Dendritic cell treated with granulocyte-macrophage colony-stimulating factor and Interleukin-4, amounts not matched to agents 40 ng/mL and 50 ng/mL, for 4 days (primary cell): ENCODE results near the gene TAS2R60.
"Not testable (repeated sequence)": the region's sequence is repeated elsewhere in the genome, so short reads cannot be mapped to it uniquely, and the experiment has no call there.

Source experiments
- H3K27ac Mint-ChIP-seq: one replicate; pipeline ENCODE4 v1.8.0; 2022; ENCODE audit warnings: mild to moderate bottlenecking, mixed read lengths
- H3K27me3 Mint-ChIP-seq: one replicate; pipeline ENCODE4 v1.8.0; 2022; ENCODE audit warnings: mild to moderate bottlenecking, mixed read lengths
- H3K36me3 Mint-ChIP-seq: one replicate; pipeline ENCODE4 v1.8.0; 2022; ENCODE audit warnings: low read depth, mixed read lengths
- H3K4me1 Mint-ChIP-seq: one replicate; pipeline ENCODE4 v1.8.0; 2022; ENCODE audit warnings: low read depth, mixed read lengths
- H3K4me3 Mint-ChIP-seq: one replicate; pipeline ENCODE4 v1.8.0; 2022; ENCODE audit warnings: mild to moderate bottlenecking, moderate library complexity, mixed read lengths
- H3K9me3 Mint-ChIP-seq: one replicate; pipeline ENCODE4 v1.8.0; 2022; ENCODE audit warnings: mixed read lengths
- intact Hi-C: fragments of 100-400 bp; cut with micrococcal nuclease; formaldehyde crosslinking; loops from one replicate; pipeline ENCODE4 v1.15.0; 2022

The TAS2R60 gene

DNA sequence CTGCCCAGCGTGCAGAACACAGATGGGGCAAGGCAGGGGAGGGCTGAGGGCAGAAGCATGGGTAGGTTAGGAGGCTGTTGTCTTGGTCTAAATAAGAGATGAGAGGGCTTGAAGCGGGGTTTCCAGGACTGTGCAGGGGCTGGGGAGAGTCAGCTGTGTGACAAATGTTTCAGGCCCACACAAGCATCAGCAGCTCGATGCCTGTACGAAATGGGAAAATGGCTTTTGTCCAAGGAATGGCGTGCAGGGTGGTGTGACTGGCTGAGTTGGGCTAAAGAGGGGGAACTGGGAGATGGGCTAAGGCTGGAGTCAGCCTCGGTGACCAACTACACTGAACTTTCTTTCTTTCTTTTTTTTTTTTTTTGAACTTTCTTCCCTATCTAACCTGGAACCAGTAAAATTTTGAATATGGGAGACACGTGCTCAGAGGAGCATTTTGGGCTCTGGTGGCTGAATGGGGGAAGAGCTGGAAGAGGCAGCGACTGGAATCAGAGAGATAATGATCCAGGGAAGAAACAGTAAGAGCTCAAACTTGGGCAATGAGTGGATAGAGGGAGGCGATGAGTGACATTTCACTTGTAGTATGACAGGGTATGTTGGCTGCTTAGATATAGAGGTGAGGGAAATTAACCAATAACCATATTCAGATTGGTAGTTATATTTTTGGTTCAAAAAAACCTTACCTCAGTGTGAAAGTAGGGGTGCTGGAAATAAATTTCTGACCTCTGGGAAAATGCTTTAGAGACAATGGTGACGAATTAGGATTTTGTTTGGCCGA lies 24.4 kb upstream of the TAS2R60 start:
- H3K4me1 Mint-ChIP-seq = peaks cover 19% of the 10 kb centered on the region
- no peak overlapping the region for H3K4me3 Mint-ChIP-seq
- intact Hi-C loops = loop anchor here (5.0 to 10.0 kb wide), 2 partner anchors 66 to 97 kb away; no protein-coding TSS in a partner anchor
- peak overlapping the region; percentile 19 for H3K27ac Mint-ChIP-seq
- H3K27me3 Mint-ChIP-seq = no peaks in the 10 kb centered on the region
- peaks cover 6% of the 10 kb centered on the region for H3K9me3 Mint-ChIP-seq
- H3K36me3 Mint-ChIP-seq = no peaks in the 10 kb centered on the region

DNA sequence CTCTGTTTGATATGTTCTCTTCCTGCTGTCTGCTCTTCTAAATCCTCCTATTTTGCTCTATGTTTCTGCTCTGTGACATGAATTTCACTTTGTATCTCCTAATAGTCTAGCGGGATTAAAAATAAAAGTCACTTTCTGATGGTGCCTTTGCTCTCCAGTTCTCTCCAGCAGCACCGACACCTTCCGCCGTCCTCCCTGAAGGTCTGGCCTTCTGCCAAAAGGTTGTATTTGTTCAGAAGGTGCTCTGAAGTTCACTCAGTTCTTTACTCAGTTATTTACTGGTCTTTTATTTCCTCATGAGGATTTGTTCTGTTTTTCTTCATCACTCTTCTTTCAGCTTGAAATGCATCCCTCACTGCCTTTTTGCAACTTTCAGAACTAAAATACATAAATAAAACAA lies 23.4 kb upstream of the TAS2R60 start:
- Mint-ChIP-seq H3K36me3 (no peaks in the 10 kb centered on the region), H3K27me3 (no peaks in the 10 kb centered on the region), H3K4me3 (no peak overlapping the region), H3K27ac (no peak overlapping the region), H3K9me3 (peaks cover 6% of the 10 kb centered on the region), H3K4me1 (peaks cover 12% of the 10 kb centered on the region)
- intact Hi-C loops = loop anchor here (5.0 to 10.0 kb wide), 2 partner anchors 65 to 98 kb away; no protein-coding TSS in a partner anchor

DNA sequence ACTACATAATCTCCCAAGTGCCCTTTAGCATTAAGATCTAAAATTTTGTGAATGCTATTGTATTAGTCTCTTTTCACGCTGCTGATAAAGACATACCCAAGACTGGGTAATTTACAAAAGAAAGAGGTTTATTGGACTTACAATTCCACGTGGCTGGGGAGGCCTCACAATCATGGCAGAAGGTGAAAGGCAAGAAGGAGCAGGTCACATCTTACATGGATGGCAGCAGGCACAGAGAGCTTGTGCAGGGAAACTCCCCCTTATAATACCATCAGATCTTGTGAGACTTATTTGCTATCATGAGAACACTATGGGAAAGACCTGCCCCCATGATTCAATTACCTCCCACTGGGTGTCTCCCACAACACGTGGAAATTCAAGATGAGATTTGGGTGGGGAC lies 22.6 kb upstream of the TAS2R60 start:
- H3K4me3 Mint-ChIP-seq, H3K9me3 Mint-ChIP-seq, H3K27me3 Mint-ChIP-seq, H3K36me3 Mint-ChIP-seq, H3K4me1 Mint-ChIP-seq, H3K27ac Mint-ChIP-seq, intact Hi-C loops: not testable (repeated sequence)

DNA sequence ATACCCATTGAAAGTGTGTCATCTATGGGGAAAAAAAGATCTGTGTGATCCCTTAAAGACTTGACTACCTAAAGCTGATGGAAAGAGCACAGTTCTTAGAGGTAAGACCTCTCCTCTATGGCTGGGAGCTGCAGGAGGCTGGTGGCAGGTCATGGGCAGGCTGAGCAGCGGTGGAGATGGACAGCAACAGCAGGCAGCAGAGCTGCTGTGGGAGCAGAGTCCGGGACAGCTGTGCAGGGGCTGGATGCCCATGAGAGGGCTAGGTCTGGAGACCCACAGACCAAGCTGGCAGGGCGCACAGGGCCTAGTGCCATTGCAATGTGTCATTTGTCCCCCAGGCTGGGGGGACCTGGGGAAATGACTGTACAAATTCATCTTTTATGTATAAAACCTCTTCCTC lies 21.2 kb upstream of the TAS2R60 start:
- no peaks in the 10 kb centered on the region for H3K27me3 Mint-ChIP-seq
- H3K4me1 Mint-ChIP-seq = no peaks in the 10 kb centered on the region
- H3K36me3 Mint-ChIP-seq = no peaks in the 10 kb centered on the region
- intact Hi-C loops = no loop called here
- no peak overlapping the region for H3K4me3 Mint-ChIP-seq
- H3K27ac Mint-ChIP-seq = no peak overlapping the region
- peaks cover 6% of the 10 kb centered on the region for H3K9me3 Mint-ChIP-seq

DNA sequence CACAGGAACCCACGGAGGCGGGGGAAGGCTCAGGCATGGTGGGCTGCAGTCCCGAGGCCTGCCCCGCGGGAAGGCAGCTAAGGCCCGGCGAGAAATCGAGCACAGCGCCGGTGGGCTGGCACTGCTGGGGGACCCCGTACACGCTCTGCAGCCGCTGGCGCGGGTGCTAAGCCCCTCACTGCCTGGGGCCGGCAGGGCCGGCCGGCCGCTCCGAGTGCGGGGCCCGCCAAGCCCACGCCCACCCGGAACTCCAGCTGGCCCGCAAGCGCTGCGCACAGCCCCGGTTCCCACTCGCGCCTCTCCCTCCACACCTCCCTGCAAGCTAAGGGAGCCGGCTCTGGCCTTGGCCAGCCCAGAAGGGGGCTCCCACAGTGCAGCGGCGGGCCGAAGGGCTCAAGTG lies 18.8 kb upstream of the TAS2R60 start:
- H3K4me3 Mint-ChIP-seq, intact Hi-C loops, H3K27me3 Mint-ChIP-seq, H3K27ac Mint-ChIP-seq, H3K9me3 Mint-ChIP-seq, H3K36me3 Mint-ChIP-seq, H3K4me1 Mint-ChIP-seq: not testable (repeated sequence)

DNA sequence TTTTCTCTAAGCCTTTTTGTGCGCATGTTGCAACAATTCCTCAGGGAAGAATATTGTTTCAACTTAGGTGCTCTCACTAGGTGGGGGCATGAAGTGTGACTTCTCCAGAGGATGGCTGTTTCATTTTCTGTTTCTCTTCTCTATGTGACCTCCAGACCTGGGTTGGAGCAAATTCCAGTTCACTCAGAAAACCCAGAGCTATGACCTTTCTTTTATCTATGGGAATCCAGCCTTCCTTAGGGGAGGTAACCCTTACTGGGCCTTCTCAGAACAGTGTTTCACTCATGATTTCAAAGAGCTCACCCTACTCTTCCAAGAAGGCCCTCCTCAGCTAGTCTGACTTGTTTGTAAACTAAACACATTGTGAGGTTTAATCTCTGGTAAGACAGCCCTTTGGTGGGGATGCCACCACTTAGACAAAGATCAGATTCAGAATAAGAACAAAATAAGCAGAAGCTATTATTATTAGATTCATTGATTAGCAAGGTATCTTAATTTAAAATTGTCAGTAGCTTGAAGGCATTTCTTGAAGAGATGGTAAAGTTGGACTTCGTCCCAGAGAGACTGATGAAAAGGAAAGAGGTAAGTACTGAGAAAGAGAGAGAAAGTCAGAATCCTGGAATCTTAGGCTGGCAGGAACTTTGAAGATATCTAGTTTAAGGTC lies 16.6 kb upstream of the TAS2R60 start:
- Mint-ChIP-seq H3K27ac (no peak overlapping the region), H3K9me3 (peaks cover 6% of the 10 kb centered on the region), H3K4me1 (peaks cover 16% of the 10 kb centered on the region), H3K4me3 (no peak overlapping the region), H3K27me3 (no peaks in the 10 kb centered on the region), H3K36me3 (no peaks in the 10 kb centered on the region)
- intact Hi-C loops = no loop called here

DNA sequence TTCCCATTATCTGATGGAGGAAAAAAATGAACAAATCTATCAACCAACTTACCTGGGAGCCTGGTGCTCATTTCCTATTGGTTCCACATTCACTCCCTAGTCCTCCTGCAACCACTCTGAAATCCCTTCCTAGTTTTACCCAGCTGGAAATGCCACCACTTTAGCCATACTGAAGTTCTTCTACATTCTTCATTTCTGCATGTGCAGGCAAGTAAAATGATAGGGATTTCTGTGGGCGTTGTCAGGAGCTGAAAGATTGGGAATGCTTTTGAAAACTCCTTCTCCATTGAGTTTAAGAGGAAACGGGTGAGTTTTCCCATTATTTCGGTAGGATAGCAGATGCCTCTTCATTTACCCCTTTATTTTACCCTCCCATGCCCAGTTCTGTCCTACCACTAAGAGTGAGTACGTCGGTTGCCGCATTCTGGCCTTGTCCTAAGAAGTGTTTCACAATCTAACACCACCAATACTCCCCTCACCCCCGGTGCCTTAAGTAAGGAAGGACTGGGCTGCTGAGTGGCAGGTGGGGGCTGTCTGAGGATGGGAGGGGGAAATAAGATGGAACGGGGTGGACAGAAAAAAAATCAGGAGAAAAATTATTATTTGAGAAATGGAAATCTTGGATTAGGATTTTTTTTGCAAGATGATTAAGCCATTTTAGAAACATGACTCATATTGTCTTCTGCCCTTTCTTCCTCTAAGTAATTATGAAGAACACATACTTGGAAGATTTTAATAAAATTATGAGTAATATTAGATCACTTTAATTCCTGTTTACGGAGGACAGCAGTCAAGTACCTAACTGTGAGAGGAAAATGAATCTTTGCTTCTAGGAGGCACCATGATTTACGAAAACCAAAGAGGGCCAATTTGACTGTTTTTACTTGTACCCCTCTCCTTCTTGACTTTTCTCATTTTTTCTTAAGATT lies 13.2 kb upstream of the TAS2R60 start:
- Mint-ChIP-seq H3K4me3 (no peak overlapping the region), H3K27me3 (no peaks in the 10 kb centered on the region), H3K9me3 (no peaks in the 10 kb centered on the region), H3K36me3 (no peaks in the 10 kb centered on the region), H3K4me1 (peaks cover 21% of the 10 kb centered on the region), H3K27ac (peak overlapping the region; percentile 74)
- intact Hi-C loops = no loop called here

DNA sequence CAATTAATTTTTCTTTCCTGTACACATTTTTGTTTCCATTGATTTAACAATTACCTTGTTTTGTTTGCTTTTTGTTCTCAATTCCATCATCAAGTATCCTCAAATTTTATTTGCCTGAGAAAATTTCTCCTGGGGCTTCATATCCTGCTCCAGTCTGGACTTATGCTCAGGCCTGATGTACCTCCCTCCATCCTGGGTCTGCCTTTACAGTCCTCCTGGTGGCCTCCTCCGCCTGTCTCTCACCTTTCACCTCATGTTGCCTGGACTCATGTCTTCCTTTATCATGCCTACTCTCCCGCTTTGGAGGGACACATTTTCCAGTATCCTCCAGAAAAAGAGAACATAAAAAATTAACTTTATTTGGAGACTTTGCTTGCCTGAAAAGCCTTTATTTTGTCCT lies 12.1 kb upstream of the TAS2R60 start:
- H3K27ac Mint-ChIP-seq = no peak overlapping the region
- intact Hi-C loops = no loop called here
- H3K27me3 Mint-ChIP-seq = no peaks in the 10 kb centered on the region
- no peak overlapping the region for H3K4me3 Mint-ChIP-seq
- H3K36me3 Mint-ChIP-seq = no peaks in the 10 kb centered on the region
- no peaks in the 10 kb centered on the region for H3K9me3 Mint-ChIP-seq
- peaks cover 29% of the 10 kb centered on the region for H3K4me1 Mint-ChIP-seq

DNA sequence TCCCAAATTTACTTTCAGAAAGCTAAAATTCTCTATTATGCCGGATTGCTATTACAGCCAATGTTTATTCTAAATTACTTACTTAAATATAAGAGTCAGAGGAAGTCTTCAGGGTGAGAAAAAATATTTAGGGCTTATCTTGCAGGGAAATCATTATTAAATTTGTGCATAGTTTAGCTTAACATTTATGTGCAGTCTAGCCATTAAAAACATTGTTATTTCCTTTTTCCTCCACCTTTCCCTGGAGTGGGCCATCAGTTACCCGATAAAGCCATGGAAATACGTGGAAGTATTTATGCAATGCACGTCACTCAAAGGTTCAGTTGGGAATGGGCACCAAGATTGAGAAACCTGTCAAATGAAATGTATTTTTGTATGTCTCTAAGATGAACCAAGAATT lies 9.5 kb upstream of the TAS2R60 start:
- Mint-ChIP-seq H3K27ac (no peak overlapping the region), H3K4me1 (peaks cover 54% of the 10 kb centered on the region), H3K9me3 (no peaks in the 10 kb centered on the region), H3K36me3 (no peaks in the 10 kb centered on the region), H3K4me3 (no peak overlapping the region), H3K27me3 (no peaks in the 10 kb centered on the region)
- intact Hi-C loops = no loop called here

DNA sequence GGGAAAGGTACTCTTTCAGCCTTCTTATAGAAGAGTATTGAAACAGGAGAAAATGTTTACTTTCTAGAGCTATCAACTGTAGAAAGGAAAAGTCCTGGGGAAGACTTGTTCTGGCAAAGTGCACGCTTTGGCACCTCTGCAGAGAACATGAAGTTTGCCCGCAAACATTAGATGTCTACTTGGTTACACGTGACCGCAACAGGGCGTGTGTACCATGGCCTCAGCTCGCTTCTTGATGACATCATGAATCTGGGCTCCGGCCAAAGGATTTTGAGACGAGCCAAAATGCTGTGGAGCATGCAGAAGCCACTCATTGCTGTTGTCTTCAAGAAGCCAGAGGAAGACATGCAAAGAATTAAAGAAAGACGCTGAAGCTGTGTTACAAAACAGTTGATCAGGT lies 8.6 kb upstream of the TAS2R60 start:
- H3K4me3 Mint-ChIP-seq = no peak overlapping the region
- intact Hi-C loops = no loop called here
- H3K9me3 Mint-ChIP-seq = no peaks in the 10 kb centered on the region
- H3K27me3 Mint-ChIP-seq = no peaks in the 10 kb centered on the region
- H3K4me1 Mint-ChIP-seq = peaks cover 53% of the 10 kb centered on the region
- H3K36me3 Mint-ChIP-seq = no peaks in the 10 kb centered on the region
- H3K27ac Mint-ChIP-seq = no peak overlapping the region

DNA sequence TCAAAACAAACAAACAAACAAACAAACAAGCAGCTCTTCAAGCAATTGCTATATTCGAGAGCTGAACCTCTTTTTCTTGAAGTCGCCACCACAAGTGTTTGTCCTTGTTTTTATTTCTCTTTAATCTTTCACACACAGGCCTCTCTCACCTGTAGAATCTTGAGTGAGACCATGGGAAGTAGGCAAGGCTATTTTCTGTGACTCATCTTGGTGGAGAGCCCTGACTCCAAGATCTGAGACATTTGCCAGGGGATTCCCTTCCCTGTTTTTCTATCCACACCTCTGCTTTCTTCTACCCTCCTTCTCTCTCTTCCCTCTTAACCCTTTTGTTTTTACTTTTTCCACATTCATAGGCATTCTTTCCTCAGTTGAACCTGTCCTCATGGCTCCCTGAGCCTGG lies 8.0 kb upstream of the TAS2R60 start:
- no peak overlapping the region for H3K4me3 Mint-ChIP-seq
- intact Hi-C loops = no loop called here

DNA sequence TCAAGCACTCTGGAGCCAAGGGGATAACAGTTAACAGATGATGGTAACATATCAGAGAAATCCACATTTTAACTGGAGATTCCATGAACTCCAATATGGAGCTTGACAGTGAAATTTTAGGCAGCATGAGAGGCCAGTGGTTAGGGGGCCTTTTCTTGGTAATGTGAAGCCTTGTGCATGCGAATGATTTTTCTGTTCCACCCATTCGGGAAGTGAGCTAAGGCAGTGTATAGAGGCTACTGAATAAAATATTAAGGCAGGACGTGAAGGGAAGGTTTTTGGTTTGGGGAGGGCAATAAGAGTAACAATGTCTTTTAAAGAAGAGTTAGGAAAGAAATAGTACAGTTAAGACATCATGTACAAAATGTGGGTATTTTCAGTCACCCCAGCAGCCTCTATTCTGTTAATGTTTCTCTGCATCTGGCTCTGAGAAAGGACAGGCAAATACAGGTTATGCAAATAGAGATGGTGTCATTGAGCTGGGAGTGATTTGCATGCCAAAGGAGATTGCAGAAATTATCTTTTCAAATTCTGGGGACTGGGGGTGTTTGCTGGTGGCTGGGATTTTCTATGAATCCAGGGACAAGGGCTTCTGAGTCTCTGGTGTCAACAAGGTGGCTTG lies 6.8 kb upstream of the TAS2R60 start:
- intact Hi-C loops = no loop called here
- Mint-ChIP-seq H3K4me1 (peaks cover 39% of the 10 kb centered on the region), H3K27me3 (no peaks in the 10 kb centered on the region), H3K9me3 (no peaks in the 10 kb centered on the region), H3K27ac (no peak overlapping the region), H3K36me3 (no peaks in the 10 kb centered on the region), H3K4me3 (no peak overlapping the region)

More for the DNA sequence above, 8.0 kb upstream of the TAS2R60 start:
- H3K27me3 Mint-ChIP-seq = no peaks in the 10 kb centered on the region
- no peaks in the 10 kb centered on the region for H3K9me3 Mint-ChIP-seq
- H3K36me3 Mint-ChIP-seq = no peaks in the 10 kb centered on the region
- peaks cover 47% of the 10 kb centered on the region for H3K4me1 Mint-ChIP-seq
- no peak overlapping the region for H3K27ac Mint-ChIP-seq

DNA sequence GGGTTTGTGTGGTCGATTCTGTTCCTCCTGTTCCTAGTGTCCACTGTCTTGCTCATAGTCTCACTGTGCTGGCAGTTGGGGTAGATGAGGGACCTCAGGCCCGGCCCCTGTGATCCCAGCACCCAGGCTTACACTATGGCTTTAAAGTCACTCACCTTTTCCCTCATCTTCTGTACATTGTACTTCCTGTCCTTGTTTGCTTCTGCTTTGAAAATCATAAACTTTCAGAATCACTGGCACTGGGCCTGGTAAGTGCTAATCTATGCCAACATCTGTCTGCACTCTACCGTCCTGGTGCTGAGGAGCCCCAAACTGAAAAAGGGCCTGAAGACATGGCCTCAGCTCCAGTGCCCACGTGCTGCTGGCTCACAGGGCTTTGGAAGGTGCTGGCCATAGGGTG lies 5.7 kb upstream of the TAS2R60 start:
- Mint-ChIP-seq H3K4me3 (no peak overlapping the region), H3K27ac (peak overlapping the region; percentile 70)

More for the DNA sequence above, 5.7 kb upstream of the TAS2R60 start:
- intact Hi-C loops = no loop called here
- Mint-ChIP-seq H3K4me1 (peaks cover 39% of the 10 kb centered on the region), H3K27me3 (no peaks in the 10 kb centered on the region), H3K9me3 (no peaks in the 10 kb centered on the region), H3K36me3 (no peaks in the 10 kb centered on the region)
